Activated CD8-positive, alpha-beta memory T cell treated with anti-CD3 and anti-CD28 coated beads for 36 hours (primary cell): Measurements from ENCODE around the gene RETN. TPM values are rescaled to one million over a fixed set of nuclear protein-coding genes. Genes with fewer than 3 reads are reported as not detected.

Source experiments
- CTCF ChIA-PET: fragments of 350-600 bp; sonication (Branson Sonifier 250); formaldehyde crosslinking; loops from one replicate; lab custom pipeline; 2021; ENCODE audit warnings: antibody characterized with exemption; lab: Charles Lee
- POLR2A ChIA-PET: fragments of 350-600 bp; sonication (Branson Sonifier 250); formaldehyde crosslinking; loops from one replicate; lab custom pipeline; 2021; ENCODE audit warnings: antibody characterized with exemption; lab: Charles Lee
- total RNA-seq, 2 experiments: library from RNA; stranded (reverse); gene quantifications; one replicate each; pipeline ENCODE4 v1.2.3, GENCODE V29; 2021

RETN gene
- total RNA-seq, 2 experiments from 2014 or later = not detected

DNA sequence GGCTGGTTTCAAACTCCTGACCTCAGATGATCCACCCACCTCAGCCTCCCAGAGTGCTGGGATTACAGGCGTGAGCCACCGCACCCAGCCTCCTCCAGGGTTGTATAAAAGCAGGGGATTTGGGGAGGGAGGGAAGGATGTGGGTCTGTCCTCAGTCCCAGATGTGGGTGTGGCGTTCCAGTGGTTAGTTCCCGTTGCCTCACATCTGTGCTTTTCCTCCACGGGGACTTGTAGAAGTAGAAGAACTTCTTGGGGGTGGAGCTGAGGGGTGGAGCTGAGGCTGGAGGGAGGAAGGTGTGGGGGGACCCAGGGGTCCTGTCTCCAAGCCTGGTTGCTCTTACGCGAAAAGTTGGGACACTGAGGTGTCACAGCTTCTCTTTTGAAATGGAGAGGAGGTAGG, 7.5 kb downstream of the RETN start:
- CTCF ChIA-PET = no interaction called here

DNA sequence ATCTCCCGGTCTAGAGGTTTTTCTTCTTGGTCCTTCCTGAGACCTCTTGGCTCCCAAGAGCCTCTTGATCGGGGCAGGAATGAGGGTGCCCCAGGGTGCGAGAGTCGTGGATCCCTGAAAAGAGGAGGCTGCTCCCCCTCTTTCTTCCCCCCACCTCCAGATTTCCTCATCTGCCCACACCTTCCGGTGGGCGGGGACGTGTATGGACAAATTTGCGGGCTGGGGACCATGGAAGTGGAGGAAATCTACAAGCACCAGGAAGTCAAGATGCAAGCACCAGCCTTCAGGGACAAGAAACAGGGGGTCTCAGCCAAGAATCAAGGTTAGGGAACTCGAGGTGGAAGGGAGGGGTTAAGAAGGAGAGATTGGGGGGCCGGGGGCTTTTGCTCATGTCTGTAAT, 8.0 kb downstream of the RETN start, which contains the start of gene MCEMP1:
Gene MCEMP1 (plus strand): TSS at position 237 of the 400 bp plus-strand sequence. CDS start 31 bp downstream, at position 268.
- ChIA-PET POLR2A (no interaction called here), CTCF (interaction anchor here (1.5 kb wide), 1 partner anchor 137 kb away, joined by 3 read pairs; no protein-coding TSS in a partner anchor)

More for the DNA sequence above, 7.5 kb downstream of the RETN start:
- POLR2A ChIA-PET = no interaction called here

DNA sequence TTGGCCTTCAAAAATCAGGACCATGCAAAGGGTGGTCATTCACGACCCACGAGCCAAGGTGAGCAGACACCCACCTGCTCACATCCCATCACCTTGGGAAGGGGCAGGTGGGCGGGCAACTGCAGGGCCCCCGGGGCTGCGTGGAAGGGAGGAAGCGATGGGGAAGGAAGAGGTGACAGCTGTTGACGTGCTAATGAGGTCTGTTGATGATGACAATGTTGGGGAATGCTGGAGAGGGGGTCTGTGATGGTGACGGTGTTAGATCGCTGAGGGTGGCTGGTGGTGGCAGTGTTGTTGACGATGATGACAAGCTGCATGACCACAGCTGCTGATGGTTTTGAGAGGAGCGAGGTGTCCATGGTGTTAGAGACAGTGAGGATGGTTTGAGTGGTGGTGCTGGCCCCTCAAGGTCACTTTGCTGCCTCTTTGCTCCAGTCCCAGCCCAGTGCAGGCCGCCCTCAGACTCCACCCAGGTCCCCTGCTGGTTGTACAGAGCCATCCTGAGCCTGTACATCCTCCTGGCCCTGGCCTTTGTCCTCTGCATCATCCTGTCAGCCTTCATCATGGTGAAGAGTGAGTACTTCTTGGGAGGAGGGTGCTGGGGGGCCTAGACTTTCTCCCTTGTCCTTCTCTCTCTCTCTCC, 8.9 kb downstream of the RETN start:
- CTCF ChIA-PET = interaction anchor here (0.6 to 1.5 kb wide), 4 partner anchors 9 to 136 kb away, joined by 3 to 6 read pairs (median 3); partner anchors contain the start of gene RETN
- POLR2A ChIA-PET = no interaction called here

DNA sequence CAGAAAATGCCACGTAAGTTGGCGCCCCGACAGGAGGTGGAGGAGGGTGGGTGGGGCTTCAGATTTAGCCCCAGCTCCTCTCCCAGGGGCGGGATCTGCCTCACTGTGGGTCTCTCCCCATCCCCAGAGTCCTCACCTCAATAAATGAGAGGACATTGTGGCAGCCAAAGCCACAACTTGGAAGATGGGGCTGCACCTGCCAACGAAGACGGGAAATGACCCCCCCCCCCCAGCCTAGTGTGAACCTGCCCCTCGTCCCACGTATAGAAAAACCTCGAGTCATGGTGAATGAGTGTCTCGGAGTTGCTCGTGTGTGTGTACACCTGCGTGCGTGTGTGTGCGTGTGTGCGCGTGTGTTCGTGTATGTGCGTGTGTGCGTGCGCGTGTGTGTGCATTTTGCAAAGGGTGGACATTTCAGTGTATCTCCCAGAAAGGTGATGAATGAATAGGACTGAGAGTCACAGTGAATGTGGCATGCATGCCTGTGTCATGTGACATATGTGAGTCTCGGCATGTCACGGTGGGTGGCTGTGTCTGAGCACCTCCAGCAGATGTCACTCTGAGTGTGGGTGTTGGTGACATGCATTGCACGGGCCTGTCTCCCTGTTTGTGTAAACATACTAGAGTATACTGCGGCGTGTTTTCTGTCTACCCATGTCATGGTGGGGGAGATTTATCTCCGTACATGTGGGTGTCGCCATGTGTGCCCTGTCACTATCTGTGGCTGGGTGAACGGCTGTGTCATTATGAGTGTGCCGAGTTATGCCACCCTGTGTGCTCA, 10.3 kb downstream of the RETN start:
- CTCF ChIA-PET = interaction anchor here (0.9 to 1.2 kb wide), 2 partner anchors 10 to 111 kb away, joined by 3 to 6 read pairs; partner anchors contain the start of gene RETN
- POLR2A ChIA-PET = no interaction called here

DNA sequence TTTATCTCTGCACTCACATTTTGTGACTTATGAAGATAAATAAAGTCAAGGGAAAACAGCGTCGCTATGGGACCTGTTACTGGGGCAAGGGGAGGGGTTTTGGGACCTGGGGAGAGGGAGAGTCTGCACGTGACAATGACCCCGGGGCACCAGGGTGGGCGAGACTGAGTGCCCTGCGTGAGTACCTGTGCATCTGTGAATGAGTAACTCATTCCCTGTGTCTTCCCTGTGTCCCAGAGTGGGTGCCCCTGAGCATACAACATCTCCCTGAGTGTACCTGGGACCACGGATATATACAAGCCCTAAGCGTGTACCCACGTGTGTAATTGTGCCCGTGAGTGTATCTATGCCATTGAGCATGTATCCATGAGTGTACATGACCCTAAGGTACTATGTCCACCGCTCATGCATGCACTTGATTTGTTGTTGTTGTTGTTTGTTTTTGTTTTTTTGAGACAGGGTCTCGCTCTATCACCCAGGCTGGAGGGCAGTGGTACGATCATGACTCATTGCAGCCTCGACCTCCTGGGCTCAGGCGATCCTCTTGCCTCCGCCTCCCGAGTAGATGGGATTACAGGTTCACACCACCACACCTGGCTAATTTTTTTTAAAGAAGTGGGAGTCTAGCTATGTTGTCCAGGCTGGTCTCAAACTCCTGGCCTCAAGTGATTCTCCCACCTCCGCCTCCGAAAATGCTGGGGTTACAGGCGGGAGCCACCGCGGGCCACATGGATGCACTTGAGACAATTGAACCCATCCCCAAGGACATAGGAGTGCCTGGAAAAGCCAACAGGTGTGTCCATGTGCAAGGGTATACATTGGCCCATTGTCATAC, 11.1 kb downstream of the RETN start:
- POLR2A ChIA-PET = interaction anchor here (1.0 kb wide), 1 partner anchor 10 kb away, joined by 3 read pairs; no protein-coding TSS in a partner anchor
- CTCF ChIA-PET = interaction anchor here (0.6 to 2.5 kb wide), 17 partner anchors 11 to 242 kb away, joined by 3 to 20 read pairs (median 5); partner anchors contain the start of genes MAP2K7, PET100, RETN and STXBP2

DNA sequence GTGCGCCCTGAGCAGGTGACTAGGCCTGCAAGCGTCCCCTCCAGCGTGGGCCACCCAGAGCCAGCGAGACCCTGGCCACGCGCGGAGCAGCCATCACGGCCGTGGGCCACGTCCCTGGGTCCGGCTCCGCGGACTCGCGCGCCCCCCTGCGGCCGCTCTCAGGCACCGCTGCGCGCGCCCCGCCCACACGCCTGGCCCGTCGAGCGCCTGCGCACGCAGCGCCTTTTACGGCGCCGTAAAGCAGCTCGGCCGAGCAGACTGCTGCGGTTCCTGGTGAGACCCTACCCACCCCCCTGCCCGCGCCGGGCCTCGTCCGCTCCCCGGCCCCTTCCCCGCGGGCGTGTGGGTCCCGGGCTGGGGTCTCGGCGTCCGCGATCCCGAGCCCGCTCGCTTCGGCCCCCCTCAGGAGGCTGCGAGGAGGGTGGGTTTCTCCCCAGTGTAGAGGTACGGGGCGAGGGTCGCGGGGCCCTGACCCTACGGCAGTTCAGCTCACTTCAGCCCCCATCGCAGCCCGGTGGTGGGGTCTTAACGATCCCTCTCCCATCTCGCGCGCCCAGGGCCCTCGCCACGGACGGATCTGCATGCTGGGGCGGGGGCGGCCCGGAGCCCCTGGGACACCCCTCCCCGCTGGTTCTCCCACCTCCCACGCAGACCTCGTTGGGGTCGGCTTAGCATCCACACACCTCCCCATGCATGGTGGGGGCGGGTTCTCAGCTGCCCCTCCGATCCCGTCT, 11.9 kb downstream of the RETN start, which contains the start of gene TRAPPC5:
Gene TRAPPC5 (plus strand): TSS at position 228 of the 734 bp plus-strand sequence. CDS start 1,421 bp downstream, outside the sequence.
- CTCF ChIA-PET = interaction anchor here (0.6 to 2.5 kb wide), 35 partner anchors 11 to 263 kb away, joined by 3 to 20 read pairs (median 4); partner anchors contain the start of genes CD209, FCER2, MAP2K7 and PET100
- POLR2A ChIA-PET = interaction anchor here (0.5 to 1.1 kb wide), 5 partner anchors 10 to 121 kb away, joined by 3 to 5 read pairs (median 4); no protein-coding TSS in a partner anchor

DNA sequence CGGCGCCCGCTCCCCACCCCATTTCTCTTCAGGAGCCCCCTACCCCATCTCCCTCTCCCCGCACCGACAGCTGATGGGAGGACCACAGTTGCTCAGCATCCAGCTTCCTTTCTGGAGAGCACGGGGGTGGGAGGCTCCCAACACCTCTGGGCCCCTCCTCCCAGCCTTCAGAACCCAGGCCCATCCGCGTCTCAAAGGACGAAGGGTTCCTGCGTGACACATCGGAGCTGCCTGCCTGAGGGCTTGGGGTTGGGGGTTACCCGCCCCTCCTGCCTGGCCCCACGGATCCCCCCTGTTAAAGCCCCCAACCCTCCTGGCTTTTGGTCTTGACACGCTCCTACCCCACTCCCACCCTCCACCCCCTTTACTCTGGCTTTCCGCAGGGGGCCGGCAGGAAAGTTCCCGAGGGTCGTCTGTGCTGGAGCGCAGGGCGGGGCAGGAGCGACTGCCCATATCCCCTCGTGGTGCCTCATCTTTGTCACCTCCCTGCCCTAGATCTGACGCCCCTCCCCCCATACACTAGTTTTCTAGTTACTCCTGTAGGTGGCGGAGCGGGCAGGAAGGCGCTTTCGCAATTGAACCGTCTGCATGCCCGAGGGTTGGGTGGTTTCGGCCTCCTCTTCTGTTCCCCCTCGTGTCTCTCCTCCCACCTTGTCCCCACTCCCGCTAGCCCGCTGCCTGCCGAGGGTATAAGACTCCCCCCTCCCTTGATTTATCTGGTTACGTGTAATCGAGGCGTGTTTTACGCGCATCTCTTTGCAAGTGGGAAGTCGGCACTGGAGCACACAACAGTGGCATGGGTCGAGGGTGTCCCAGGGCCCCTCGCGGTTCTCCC, 12.7 kb downstream of the RETN start:
- CTCF ChIA-PET = interaction anchor here (0.6 to 2.5 kb wide), 35 partner anchors 10 to 262 kb away, joined by 3 to 20 read pairs (median 4); partner anchors contain the start of genes CD209, FCER2, MAP2K7 and PET100
- POLR2A ChIA-PET = interaction anchor here (0.5 to 1.1 kb wide), 5 partner anchors 11 to 120 kb away, joined by 3 to 5 read pairs (median 4); no protein-coding TSS in a partner anchor

DNA sequence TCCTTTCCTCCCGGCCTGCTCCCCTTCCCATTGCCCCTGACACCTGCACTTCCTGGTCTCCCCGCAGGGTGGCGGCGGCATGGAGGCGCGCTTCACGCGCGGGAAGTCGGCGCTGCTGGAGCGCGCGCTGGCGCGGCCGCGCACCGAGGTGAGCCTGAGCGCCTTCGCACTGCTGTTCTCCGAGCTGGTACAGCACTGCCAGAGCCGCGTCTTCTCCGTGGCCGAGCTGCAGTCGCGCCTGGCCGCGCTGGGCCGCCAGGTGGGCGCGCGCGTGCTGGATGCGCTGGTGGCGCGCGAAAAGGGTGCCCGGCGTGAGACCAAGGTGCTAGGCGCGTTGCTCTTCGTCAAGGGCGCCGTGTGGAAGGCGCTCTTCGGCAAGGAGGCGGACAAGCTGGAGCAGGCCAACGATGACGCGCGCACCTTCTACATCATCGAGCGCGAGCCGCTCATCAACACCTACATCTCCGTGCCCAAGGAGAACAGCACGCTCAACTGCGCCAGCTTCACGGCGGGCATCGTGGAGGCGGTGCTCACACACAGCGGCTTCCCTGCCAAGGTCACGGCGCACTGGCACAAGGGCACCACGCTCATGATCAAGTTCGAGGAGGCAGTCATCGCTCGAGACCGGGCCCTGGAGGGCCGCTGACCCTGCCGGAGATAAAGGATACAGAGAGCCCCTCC, 13.5 kb downstream of the RETN start:
- CTCF ChIA-PET = interaction anchor here (1.3 to 2.5 kb wide), 3 partner anchors 17 to 114 kb away, joined by 3 to 20 read pairs (median 11); no protein-coding TSS in a partner anchor
- POLR2A ChIA-PET = no interaction called here

DNA sequence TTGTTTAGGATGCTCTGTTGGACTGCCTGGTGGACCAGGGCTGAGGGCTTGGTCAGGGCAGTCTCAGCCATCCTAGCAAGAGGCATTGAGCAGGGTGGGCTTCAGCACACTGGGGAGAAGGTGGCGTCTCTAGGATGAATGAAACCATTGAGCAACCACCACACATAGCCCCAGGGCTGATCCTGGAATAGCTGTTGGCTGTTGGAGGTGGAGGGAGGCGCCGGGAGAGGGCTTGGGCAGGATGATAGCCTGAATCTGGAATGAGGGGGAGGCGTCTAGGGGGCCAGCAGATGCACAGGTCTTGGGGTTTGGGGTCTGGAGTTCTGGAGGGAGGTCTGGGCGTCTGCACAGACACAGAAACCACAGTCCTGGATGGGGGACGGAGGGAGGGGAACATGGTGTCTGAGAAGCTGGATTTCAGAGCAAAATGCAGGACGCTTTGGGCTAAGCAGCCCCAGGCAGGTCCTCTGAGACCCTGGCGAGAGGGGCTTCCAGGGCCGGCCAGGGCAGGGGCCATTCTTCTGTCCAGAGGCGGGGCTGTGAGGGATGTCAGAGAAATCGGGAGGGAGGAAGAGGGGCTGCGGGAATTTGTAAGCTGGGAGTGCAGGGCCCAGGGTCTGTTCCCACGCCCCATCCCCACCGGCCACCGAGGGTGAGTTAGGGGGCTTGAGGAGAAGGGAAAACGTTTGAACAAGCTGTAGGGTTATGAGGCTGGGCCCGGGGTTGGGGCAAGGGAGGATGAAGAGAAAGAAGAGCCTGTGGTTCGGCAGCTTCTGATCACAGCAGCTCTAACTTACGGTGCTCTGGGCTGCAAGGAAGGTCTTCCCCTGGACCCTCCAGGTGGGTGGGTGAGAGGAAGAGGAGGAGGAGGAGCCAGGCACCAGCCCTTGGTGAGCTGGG, 16.9 kb downstream of the RETN start:
- CTCF ChIA-PET = interaction anchor here (1.2 to 1.3 kb wide), 2 partner anchors 33 to 106 kb away, joined by 3 read pairs; no protein-coding TSS in a partner anchor

DNA sequence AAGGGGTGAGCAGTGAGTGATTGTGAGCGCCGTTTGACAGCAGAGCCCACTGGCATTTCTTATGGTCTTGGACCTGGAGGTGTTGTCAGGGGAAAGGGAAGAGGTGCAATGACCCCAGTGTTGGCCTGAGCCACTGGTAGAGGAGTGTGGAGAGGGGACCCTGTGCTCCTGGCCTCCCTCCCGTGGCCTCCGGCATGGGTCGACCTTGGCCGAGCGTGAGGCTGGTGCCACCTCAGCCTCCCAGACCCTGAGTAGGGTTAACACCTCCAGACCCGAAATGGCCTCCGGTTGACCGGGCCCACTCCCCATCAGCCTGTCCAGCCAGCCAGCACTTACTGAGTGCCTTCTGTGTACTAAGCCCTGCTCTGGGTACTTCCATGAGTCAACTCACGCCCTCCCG, 18.3 kb downstream of the RETN start:
- ChIA-PET POLR2A (no interaction called here), CTCF (no interaction called here)

More for the DNA sequence above, 16.9 kb downstream of the RETN start:
- POLR2A ChIA-PET = interaction anchor here (0.5 kb wide), 1 partner anchor 56 kb away, joined by 6 read pairs; the partner anchor contains the start of genes PET100 and XAB2

DNA sequence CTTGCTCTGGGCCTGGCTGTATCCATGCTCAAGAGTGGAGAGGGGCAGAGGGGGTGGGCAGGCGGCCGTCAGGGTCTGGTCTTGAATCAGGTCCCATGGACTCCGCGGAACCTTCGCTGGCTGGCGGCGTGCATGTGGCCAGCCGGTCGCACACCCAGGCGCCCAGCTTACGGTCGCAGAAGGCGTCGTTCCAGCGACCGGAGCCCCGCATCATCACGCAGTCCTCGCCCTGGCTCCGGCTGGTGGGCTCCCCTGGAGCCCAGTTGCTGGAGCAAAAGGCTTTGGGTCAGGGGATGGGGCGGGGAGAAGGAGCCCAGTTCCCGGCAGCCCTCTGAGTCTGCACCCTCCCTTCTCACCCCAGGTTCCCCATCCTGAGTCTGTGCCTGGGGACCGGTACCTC, 20.3 kb downstream of the RETN start:
- POLR2A ChIA-PET = no interaction called here
- CTCF ChIA-PET = no interaction called here

DNA sequence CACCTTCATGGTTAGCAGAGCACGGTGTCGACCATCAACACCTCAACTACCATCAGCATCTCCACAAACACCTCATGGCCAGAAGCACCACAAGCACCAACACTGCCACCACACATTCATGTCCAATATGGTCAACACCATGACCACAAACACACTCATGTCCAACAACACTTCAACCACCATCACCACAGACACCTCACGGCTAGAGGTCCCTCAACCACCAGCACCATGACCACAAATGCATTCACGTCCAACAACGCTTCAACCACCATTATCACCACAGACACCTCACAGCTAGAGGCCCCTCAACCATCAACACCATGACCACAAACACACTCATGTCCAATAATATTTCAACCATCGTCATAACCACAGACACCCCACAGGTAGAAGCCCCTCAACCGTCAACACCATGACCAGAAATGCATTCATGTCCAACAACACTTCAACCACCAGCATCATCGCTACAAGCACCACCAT, 22.0 kb downstream of the RETN start:
- POLR2A ChIA-PET = no interaction called here
- CTCF ChIA-PET = interaction anchor here (0.9 kb wide), 1 partner anchor 10 kb away, joined by 3 read pairs; the partner anchor contains the start of gene TRAPPC5

DNA sequence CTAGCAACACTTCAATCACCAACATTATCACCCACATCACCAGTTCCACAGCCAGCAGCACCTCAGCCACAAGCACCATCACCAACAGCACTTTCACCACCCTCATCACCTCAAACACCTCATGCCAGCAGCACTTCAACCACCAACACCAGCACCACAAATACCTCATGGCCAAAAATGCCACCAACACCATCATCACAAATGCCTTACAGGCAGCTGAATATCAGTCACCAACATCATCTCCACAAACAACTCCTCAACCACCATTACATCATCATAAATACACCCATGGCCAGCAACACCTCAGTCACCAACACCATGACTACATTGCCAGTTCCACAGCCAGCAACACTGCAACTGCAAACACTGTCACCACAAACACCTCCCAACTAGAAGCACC, 22.6 kb downstream of the RETN start:
- CTCF ChIA-PET = interaction anchor here (0.9 kb wide), 1 partner anchor 11 kb away, joined by 3 read pairs; the partner anchor contains the start of gene TRAPPC5

DNA sequence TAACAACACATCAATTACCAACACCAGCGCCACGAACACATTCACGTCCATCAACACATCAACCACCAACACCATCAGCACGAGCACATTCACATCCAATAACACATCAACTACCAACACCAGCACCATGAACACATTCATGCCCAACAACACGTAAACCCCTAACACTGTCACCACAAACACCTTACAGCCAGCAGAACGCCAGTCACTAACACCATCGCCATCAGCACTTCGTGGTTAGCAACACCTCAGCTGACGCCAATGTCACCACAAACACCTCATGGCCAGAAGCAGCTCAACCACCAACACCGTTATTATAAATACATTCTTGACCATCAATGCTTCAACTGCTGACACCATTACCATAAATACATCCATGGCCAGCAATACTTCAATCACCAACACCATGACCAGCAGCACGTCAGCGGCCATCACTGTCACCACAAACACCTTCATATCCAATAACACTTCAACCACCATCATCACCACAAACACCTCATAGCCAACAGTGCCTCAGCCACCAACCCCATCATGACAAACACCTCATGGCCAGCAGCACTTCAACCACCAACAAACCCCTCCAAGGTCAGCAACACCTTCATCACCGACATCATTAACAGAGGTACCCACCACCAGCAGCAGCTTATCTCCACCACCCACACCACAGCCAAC, 23.7 kb downstream of the RETN start:
- CTCF ChIA-PET = no interaction called here
- POLR2A ChIA-PET = no interaction called here

More for the DNA sequence above, 22.6 kb downstream of the RETN start:
- POLR2A ChIA-PET = no interaction called here
